ENCODE results near the gene NDUFAF8. TPM values are rescaled to one million over a fixed set of nuclear protein-coding genes. Genes with fewer than 3 reads are reported as not detected.

NDUFAF8 gene
- total RNA-seq: 10 to 100 TPM; 15.7 to 35.9 (median 23.3) TPM
- long read RNA-seq, transcript NDUFAF8-201 (3 exons, 615 nt): major isoform, 18 of 18 reads
- long read RNA-seq, partial matches to known transcripts: 0 of 18 reads
- long read RNA-seq, other reads (novel, unspliced or antisense): 0 of 18 reads

GRCh38 chr17:81238815-81239713, at the start of gene NDUFAF8, which contains the start of gene TEPSIN:
NDUFAF8 (plus strand) TSS chr17:81239318; CDS start chr17:81239364, 46 bp downstream.
TEPSIN (minus strand) TSS chr17:81239055; CDS start chr17:81239033, 22 bp downstream.
- Histone ChIP-seq H3K4me3 (peak within 1 kb of the TSS; percentile 98 to 99 (median 99)), H3K9me3 (no peaks in the 10 kb centered on the region), H3K27ac (peak within 1 kb of the TSS; percentile 32 to 73 (median 62)), H3K36me3 (no peaks in the 10 kb centered on the region), H3K27me3 (no peaks in the 10 kb centered on the region), H3K4me1 (peaks cover 0 to 12% (median 5%) of the 10 kb centered on the region in 4 donors)
- TF ChIP-seq, protein P1, sequence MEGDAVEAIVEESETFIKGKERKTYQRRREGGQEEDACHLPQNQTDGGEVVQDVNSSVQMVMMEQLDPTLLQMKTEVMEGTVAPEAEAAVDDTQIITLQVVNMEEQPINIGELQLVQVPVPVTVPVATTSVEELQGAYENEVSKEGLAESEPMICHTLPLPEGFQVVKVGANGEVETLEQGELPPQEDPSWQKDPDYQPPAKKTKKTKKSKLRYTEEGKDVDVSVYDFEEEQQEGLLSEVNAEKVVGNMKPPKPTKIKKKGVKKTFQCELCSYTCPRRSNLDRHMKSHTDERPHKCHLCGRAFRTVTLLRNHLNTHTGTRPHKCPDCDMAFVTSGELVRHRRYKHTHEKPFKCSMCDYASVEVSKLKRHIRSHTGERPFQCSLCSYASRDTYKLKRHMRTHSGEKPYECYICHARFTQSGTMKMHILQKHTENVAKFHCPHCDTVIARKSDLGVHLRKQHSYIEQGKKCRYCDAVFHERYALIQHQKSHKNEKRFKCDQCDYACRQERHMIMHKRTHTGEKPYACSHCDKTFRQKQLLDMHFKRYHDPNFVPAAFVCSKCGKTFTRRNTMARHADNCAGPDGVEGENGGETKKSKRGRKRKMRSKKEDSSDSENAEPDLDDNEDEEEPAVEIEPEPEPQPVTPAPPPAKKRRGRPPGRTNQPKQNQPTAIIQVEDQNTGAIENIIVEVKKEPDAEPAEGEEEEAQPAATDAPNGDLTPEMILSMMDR (IDR thresholded peaks at IDR 0.05): no peak
- peak; percentile 22 for TF ChIP-seq POLR2A (IDR thresholded peaks at IDR 0.05)
- peak; percentile 92 to 97 (median 96) for ATAC-seq
- intact Hi-C loops (cut with DNase I): loop anchor here in 1 of 2 donors (10.0 kb wide), 1 partner anchor 94 kb away; no protein-coding TSS in a partner anchor
- WGBS (ENCODE audit: insufficient coverage, low coverage, low lambda C conversion rate, missing lambda C conversion rate): 0% methylated on average over 7 of the region's 100 CpGs
- DNase-seq: peak; percentile 96 to 98 (median 98)

DNA sequence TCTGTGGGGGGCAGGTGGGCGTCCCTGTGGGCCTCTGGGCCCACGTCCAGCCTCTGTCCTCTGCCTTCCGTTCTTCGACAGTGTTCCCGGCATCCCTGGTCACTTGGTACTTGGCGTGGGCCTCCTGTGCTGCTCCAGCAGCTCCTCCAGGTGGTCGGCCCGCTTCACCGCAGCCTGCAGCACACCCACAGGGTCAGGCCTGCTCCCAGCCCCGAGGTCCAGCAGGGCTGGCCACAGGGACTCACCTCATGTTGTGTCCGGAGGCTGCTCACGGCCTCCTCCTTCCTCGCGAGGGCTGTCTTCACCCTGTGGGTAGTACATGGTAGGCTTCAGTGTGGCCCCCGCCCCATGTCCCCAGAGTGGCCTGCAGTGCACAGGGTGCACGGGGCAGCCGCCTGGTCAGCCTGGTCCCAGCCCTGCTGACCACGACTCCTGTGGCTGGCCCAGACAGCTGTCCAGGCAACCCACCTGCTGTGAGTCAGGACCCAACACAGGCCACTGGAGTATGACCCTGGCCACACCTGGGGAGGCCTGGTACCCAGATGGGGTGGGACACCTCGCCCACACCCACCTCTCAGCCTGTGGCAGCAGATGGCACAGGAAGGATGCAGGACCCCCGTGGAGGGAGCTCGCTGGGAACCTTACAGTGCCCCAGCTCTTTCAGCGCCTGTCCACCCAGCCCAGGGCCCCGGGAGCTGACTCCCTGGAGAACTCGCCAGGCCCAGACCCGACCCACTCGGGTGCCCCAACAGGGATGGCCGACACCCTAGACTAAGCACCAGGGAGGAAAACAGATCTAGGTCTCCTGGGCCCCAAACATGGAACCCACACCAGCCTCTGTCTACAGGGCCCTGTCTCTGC, 49.2 kb upstream of the NDUFAF8 start:
- Histone ChIP-seq H3K4me3 (no peak overlapping the region), H3K27me3 (no peaks in the 10 kb centered on the region), H3K36me3 (no peaks in the 10 kb centered on the region), H3K27ac (no peak overlapping the region), H3K4me1 (no peaks in the 10 kb centered on the region), H3K9me3 (no peaks in the 10 kb centered on the region)
- peak; percentile 30 to 52 (median 42) for ATAC-seq
- no peak for DNase-seq
- intact Hi-C loops (cut with DNase I): loop anchor here in 1 of 2 donors (10.0 kb wide), 1 partner anchor 45 kb away; no protein-coding TSS in a partner anchor
- WGBS (ENCODE audit: insufficient coverage, low coverage, low lambda C conversion rate, missing lambda C conversion rate): 60% methylated on average over 3 of the region's 27 CpGs
- TF ChIP-seq, protein P1 (IDR thresholded peaks at IDR 0.05): peak in 1 of 4 donors; percentile 22
- TF ChIP-seq POLR2A (IDR thresholded peaks at IDR 0.05): no peak

- Histone ChIP-seq H3K36me3 (no peaks in the 10 kb centered on the region), H3K9me3 (no peaks in the 10 kb centered on the region), H3K27me3 (no peaks in the 10 kb centered on the region), H3K27ac (no peak overlapping the region), H3K4me1 (no peaks in the 10 kb centered on the region), H3K4me3 (no peak overlapping the region)
- TF ChIP-seq, protein P1 (IDR thresholded peaks at IDR 0.05): no peak
- no peak for TF ChIP-seq POLR2A (IDR thresholded peaks at IDR 0.05)
- intact Hi-C loops (cut with DNase I): loop anchor here in 1 of 2 donors (10.0 kb wide), 1 partner anchor 46 kb away; no protein-coding TSS in a partner anchor
- no peak for DNase-seq
- ATAC-seq: no peak
- no CpG with 5 or more reads among the region's 28 CpGs for WGBS (ENCODE audit: insufficient coverage, low coverage, low lambda C conversion rate, missing lambda C conversion rate)
Observed at GRCh38 chr17:81190591-81190990, 48.5 kb upstream of the NDUFAF8 start.

DNA sequence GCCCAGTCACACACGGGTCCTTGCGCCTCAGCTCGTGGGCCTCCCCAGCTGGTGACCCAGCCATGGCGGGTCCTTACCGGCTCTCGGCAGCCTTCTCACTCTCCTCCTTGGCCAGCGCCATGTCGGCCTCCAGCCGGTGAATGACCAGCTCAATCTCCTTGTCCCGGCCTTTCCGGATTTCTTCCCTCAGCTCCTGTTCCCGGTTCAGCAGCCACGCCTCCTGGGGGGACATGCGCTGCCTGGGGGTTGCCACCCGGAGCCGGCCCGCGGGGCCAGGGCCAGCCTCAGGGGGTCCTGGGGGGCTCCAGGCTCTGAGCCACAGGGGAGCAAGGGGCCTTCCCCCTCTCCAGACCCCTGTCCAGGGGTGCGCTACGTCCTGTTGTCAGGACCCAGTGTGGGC, 48.0 kb upstream of the NDUFAF8 start:
- H3K27me3 ChIP-seq: no peaks in the 10 kb centered on the region
- H3K4me3 ChIP-seq: no peak overlapping the region
- no peaks in the 10 kb centered on the region for H3K4me1 ChIP-seq
- H3K9me3 ChIP-seq: no peaks in the 10 kb centered on the region
- H3K36me3 ChIP-seq: no peaks in the 10 kb centered on the region
- intact Hi-C loops (cut with DNase I): loop anchor here in 1 of 2 donors (10.0 kb wide), 1 partner anchor 46 kb away; no protein-coding TSS in a partner anchor
- ATAC-seq: no peak
- WGBS (ENCODE audit: insufficient coverage, low coverage, low lambda C conversion rate, missing lambda C conversion rate): 100% methylated on average over 1 of the region's 20 CpGs
- TF ChIP-seq, protein P1 (IDR thresholded peaks at IDR 0.05): no peak
- TF ChIP-seq POLR2A (IDR thresholded peaks at IDR 0.05): no peak
- H3K27ac ChIP-seq: no peak overlapping the region
- no peak for DNase-seq
